T-helper 1 cell treated with Interleukin-12 subunit alpha and Interleukin-12 subunit beta and Interleukin-4 antibody, amounts not matched to agents 30 ng/mL and 1 ng/mL, for 36 hours (primary cell): ENCODE results near the gene ST3GAL5. TPM values are rescaled to one million over a fixed set of nuclear protein-coding genes. Genes with fewer than 3 reads are reported as not detected.
"Not testable (repeated sequence)": the region's sequence is repeated elsewhere in the genome, so short reads cannot be mapped to it uniquely, and the experiment has no call there.

ENCODE experiments used
- intact Hi-C: fragments of 100-400 bp; cut with micrococcal nuclease; formaldehyde crosslinking; loops from one replicate; pipeline ENCODE4 v1.15.1; 2024
- total RNA-seq: library from RNA; stranded (reverse); gene quantifications from 2 replicates; pipeline ENCODE4 v1.2.3, GENCODE V29; 2022

The ST3GAL5 gene
- total RNA-seq, 1 donor from 2014 or later: 56.7 TPM

DNA sequence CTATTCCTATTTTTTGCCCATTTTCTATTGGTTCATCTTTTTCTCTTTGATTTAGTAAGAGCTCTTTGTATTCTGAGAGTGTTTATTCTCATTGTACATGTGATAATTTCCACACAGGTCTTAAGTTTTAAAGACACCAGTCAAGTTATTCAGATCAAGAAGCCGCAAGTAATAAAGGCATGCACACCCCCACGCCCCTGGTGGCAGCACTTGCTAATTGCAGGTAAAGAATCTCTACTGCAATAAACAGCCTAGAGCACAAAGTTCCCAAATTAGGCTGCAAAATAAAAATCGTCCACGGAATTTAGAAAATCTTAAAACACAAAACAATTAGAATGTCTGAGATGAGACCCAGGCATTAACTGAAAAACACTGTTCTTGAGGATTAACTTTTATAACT is 45.2 kb downstream of the ST3GAL5 start:
- intact Hi-C loops: no loop called here

DNA sequence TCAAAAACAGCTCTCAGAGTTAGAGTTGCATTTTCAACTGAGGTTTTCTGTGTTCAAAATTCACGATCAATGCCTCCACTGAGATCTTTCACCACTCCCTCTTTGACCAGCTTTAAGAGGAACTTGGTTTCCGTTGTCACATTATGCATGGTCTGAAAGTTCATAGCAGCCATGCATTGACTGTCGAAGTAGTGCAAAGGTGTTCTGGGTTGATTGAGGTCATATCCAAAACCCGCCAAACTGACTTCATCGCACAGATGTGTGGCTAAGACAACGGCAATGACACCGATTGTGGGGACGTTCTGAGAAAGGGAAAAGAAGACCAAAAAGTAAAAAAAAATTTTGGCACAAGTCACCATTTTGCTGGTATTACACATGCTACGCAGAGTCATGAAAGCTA is 48.7 kb downstream of the ST3GAL5 start:
- intact Hi-C loops: no loop called here

DNA sequence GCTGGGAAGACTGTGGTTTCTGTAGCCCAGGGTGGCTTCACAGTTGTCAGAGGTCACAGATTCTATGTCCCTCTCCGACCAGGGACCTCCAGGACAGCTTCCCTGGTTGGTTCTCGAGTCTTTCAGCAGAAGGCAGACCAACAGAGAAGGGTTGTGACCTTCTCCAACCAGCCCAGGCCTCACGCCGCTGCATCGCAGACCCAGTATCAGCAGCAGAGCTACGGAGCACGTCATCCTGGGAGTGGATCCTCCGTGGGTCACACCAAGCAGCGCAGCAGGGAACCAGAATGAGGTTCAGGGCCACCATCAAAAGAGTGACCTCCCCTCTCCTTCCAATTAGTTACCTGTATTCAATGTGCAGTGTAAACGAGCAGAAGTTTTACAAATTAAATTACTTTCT is 49.3 kb downstream of the ST3GAL5 start:
- intact Hi-C loops: no loop called here

DNA sequence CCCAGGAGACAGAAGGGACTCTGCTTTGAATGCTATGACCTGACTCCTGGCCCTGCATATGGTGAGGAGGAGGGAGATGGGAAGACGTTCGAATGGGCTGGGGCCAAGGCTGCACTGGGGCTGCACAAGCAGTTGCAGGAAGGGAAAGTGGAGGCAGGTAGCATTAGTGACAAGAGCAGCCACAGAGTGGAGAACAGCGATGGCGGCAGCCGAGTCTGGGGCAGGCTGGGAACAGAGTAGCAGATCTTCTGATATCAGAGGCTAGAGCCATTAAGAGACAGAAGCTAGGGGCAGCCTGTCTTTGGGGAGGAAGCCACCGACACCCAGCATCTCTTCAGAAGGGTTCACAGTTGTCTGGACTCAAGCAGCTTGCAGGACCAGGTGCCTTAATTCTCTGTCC is 50.1 kb downstream of the ST3GAL5 start:
- intact Hi-C loops: no loop called here

DNA sequence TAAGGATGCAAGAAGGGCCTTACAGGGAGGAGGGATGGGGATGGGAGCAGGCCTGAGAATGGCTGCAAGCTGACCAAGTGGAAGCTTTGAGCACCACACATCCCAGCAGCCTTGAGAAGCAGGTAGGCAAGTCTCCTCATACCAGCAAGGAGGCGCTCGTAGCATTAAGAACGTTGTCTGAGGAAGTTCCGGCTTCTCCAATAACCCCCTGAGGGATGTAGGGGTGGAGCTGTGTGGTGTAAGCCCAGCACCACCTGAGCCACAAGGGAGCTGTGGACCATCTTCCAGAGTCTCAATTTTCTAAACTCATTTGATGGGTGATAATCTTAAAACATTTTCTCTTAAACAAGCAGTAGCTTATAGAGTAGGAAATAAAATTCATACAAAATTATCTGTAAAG is 50.6 kb downstream of the ST3GAL5 start:
- intact Hi-C loops: no loop called here

DNA sequence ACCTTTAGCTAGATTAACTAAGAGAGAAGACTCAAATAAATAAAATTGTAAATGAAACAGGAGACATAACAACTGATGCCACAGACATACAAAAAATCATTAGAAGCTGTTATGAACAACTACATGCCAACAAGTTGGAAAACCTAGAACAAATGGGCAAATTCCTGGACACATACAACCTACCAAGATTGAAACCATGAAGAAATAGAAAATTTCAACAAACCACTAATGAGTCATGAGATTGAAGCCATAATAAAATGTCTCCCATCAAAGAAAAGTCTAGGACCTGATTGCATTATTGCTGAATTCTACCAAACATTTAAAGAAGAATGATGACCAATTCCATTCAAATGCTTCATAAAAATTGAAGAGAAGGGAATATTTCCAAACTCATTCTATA is 54.3 kb downstream of the ST3GAL5 start:
- intact Hi-C loops: no loop called here

DNA sequence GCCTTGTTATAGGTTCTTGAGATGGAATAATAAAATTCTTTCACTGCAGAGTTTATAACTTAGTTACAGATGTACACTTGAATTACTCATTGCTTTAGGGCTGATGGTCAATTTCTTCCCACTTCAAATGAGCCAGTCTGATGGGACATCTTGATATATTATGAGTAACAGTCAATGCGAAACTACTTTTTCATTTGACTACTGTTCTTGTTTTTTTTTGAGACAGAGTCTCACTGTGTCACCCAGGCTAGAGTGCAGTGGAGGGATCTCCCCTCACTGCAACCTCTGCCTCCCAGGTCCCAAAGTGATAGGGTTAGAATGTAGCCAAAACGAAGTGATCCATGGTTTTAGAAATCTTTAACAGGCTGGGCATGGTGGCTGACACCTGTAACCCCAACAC is 57.1 kb downstream of the ST3GAL5 start:
- intact Hi-C loops: no loop called here

DNA sequence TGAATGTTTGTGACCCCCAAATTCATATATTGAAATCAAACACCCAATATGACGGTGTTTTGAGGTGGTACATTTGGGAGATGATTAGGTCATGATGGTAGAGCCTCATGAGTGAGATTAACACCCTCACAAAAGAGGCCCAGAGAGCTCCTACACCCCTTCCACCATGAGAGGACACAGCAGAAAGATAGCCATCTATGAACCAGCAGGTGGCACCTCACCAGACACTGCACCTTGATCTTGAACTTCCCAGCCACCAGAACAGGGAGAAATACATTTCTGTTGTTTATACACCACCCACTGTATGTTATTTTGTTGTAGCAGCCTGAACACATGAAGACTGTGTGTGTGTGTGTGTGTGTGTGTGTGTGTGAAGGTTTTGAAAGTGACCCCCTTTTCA is 58.1 kb downstream of the ST3GAL5 start:
- intact Hi-C loops: no loop called here

DNA sequence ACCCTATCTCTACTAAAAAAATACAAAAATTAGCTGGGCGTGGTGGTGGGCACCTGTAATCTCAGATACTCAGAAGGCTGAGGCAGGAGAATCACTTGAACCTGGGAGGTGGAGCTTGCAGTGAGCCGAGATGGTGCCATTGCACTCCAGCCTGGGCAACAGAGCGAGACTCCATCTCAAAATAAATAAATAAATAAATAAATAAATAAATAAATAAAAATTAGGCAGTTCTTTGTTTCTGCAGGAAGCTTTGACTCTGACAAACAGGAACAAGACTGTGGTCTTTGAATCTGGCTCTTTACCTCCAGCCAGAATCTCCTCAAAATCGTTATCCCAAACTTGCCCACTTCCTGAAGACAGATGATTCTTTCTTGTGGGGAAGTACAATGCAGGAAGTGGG is 59.4 kb downstream of the ST3GAL5 start:
- intact Hi-C loops: not testable (repeated sequence)

DNA sequence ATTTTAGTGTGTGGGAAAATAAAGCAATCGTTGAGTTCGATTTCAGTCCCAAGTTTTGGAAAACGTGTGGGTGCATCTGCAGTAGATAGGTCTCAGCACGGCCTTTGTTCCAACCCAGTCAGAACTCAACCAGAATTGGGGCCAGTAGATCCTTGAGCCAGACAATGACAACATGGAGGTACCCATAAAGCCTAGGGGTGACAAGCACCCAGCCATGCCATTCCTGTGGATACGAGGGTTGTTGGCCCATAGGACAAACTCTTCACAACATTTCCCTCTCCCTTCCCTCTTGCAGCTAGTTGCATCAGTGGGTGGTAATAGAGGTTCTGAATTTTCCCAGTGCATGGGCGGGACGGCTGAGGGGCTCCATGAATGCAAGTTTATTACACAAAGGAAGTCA is 60.1 kb downstream of the ST3GAL5 start:
- intact Hi-C loops: no loop called here

DNA sequence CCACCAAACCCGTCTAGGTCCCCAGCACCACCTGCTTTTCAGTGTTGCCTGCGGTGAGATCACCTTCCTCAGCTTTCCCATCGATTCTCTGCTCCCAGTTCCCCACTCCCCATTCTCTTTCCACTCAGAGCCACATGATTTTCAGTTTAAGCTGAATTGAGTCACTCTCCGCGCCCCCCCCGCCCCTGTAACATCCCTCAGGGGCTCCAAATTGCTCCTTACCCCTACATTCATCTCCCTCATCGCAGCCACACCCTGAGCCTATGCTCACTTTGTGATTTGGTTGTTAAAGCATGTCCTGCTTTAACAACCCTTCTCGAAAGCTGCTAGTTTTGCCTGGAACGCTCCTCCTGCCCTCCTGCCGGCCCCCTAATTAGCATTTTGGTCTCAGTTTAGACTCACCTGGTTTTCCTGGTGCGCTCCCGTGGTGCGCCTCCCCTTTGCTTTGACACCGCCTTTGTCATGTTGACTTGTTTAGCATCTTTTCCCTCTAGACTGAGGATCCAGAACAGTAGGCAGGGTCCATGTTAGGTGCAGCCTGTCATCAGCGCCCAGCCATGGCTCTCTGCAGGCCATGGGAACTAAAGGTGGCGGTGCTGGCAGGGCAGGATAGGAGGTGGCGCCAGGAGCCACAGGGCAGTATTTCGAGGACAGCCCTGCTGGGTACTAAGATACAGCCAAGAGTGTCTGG is 60.8 kb downstream of the ST3GAL5 start:
- intact Hi-C loops: loop anchor here (1.0 kb wide), 5 partner anchors 25 to 277 kb away; partner anchors contain the start of gene POLR1A

DNA sequence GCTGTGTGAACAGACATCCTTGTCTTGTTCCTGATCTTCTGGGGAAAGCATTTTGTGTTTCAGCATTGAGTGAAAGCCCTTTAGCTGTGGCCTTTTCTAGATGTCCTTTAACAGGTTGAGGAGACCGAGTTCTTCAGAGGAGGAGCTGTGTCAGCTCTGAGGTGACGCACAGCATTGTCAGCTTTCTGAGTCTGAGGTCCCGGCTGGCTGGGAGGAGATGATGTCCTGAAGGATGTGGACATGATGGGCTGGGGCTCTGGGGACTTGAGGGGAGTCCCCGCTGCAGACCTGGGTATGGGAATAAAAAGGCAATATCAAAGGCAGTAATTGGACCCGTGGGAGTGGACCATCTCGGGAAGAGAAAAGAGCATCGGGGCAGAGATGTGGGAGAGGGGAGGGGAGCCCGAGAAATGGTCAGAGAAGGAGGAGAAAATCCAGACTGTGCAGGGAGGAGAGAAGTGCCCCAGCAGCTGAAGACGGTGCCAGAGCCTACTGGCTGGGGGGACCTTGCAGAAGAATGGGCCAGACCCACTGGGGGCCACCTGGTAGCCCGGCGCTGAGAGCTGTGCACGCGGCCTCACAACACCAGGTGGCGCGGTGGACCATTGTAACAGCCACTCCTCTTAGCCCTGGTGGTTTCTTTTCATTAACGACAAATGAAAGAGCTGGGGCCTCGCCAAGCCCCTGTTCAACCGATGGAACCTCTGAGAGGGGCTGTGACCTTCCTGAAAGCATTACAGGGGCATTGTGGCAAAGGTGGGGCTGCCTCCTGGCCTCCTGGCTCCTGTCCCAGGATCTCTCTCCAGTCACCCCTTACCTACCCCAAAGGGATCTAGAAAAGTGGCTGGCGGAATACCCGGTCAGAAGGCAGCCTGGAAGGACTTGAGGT is 61.6 kb downstream of the ST3GAL5 start:
- intact Hi-C loops: loop anchor here (1.0 kb wide), 5 partner anchors 26 to 278 kb away; partner anchors contain the start of gene POLR1A

DNA sequence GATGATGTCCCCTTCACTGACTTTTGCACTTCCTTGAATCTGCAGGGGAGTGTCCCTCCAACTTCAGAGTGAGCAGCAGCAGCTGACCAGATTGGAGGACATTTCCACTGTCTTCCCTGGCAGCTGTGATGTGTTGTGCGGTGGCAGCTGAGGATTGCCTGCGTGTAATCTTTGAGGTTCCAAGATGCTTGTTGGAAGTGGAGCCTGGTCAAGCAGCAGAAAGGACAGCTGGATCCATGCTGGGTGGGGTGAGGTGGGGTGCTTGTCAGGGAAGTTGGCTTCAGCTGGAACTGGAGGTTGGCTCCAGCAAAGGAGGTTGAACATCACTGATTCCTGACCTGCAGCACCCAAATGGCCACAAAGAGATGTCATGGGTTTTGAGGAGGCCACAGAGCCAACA is 64.8 kb downstream of the ST3GAL5 start:
- intact Hi-C loops: no loop called here

DNA sequence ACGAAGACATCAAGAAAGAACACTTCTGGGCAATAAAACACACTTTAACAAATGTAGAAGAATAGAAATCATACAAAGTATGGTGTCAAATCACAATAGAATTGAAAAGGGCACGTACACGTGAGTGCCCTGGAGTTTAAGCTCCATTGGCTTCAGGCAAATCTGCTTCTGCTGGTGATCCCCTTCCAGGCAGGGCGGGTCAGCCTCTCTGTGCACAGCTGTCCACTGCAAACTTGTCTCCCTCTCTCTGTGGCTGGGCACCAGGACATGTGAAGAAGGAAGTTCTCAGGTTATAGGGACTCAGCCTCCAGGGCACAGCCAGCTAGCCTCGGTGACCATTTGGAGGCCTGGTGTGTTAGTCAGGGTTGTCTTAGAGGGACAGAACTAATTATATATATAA is 66.0 kb downstream of the ST3GAL5 start:
- intact Hi-C loops: no loop called here

DNA sequence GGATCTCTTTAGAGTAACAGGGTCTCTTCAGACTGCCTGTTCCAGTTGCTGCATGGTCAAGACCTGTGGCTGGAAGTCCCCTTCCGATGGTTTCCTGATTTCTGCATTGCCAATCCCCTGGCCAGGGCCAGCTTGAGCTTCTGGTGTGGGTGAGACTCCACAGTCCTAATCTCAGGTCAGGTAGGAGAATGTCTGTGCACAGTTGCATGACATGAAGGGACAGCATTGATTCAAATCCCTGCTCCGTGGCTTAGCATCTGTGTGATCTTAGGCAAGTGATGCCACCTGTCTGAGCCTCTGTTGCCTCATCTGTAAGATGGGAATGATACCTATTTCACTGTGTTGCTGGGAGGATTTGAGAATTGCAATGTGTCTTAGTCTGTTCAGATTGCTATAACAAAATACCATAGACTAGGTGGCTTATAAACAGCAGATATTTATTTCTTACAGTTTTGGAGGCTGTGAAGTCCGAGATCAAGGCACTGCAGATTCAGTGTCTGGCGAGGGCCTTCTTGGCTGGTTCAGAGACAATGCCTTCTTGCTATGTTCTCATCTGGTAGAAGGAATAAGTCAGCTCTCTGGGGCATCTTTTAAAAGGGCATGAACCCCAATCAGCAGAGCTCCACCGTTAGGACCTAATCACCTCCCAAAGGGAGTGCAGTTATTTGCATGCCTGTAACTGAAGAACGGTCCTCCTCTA is 68.8 kb downstream of the ST3GAL5 start:
- intact Hi-C loops: no loop called here

DNA sequence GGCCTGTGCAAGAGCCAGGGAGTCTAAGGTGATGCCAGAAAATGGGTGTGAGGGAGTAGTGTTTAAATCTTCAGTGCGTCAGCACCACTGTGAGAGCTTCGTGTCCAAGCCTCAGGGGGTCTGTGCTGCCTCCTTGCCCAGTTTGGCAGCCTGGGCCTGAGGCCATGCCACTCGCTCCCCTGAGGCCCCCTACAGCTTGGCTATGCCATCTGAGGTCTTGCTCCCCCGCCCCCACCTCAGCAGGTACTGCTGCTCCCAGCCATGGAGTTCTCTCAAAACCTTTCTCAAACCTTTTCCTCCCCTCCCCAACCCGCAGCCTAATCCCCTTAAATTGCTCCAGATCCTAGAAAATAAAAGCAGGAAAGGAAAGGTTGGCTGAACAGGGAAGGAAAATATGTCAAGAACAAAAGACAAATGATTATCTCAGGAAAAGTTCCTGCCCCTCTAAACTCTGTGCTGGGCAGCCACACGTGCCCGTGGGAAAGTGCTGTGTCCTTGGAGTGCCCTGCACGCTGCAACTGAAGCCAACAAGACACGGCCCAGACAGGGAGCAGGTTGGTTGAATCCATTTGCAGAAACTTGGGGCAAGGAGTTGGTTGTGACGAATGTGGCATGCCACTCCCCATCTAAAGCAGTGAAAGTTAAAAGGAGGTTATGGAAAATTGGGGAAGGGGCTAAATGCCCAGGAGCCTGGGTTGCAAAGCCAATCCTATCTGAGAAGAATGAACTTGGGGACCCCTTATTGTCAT is 73.8 kb downstream of the ST3GAL5 start:
- intact Hi-C loops: loop anchor here (1.0 kb wide), 8 partner anchors 10 to 424 kb away; no protein-coding TSS in a partner anchor

DNA sequence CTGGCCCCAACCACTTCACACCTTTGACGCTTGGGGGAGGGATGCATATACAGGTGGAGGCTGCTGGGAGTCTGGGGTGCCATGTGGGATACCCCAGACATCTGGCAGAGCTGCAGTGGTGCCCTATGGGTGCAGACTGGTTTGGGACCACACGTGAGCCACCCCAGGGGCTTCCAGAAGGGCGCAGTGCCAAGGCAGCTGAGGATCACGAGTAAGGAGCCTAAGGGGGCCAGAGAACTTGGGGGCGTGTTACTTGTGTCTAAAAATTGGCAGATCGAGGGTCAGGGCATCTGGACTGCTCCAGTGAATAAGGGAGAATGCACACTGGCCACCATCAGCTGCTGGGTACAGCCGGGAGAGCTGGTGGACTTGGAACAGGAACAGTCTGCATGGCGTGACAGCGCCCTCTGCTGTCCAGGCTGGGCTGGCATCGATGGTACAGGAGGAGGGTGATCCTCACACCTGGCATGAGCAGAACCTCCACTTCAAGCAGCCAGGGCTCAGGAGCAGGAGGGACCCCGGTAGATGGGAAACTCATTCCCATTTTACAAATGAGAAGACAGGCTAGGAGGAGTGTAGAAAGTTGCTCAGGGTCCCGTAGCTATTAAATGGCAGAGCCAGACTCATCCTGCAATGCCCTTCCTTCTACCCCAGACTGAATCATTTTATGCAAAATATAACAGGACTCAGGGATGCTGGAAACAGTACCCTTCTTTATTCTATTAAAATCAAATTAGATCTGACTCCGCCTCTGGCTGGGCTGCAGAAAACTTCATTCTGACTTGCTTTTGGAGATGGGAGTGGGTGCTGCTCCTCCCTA is 74.6 kb downstream of the ST3GAL5 start:
- intact Hi-C loops: loop anchor here (1.0 kb wide), 8 partner anchors 9 to 423 kb away; no protein-coding TSS in a partner anchor

DNA sequence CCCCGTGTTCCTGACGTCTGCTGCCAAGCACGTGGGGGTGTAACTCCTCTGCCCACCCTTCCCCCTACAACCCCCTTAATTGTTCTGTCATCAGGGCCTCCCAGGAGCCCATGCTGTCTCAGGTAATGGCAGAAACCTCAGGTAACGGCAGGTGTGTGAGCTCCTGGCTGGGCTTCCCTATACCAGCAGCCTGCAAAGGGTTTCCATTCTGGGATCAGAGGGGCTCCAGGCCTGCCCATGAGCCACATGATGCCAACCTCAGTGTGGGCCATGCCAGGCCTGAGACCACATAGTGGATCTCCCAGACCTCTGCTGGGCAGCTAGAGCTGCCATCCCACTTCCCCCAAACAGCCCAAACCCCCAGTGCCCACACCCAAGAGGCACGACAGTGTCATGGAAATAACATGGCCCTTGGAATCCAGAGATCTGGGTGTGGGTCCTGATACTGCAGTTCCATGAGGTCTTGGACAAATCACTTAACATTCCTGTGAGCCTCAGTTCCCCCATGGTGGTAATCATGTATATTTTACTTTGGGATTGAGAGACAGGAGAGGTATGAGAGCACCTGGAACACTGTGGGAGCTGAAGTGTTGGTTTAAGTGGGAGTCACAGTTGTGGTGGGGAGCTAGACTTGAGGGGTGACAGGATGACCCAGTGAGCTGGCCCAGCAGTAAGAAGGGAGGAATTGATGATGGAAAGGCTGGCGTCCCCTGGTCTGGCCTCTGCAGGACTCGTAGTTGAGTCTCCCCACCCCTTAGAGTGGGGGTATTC is 75.4 kb downstream of the ST3GAL5 start:
- intact Hi-C loops: no loop called here

DNA sequence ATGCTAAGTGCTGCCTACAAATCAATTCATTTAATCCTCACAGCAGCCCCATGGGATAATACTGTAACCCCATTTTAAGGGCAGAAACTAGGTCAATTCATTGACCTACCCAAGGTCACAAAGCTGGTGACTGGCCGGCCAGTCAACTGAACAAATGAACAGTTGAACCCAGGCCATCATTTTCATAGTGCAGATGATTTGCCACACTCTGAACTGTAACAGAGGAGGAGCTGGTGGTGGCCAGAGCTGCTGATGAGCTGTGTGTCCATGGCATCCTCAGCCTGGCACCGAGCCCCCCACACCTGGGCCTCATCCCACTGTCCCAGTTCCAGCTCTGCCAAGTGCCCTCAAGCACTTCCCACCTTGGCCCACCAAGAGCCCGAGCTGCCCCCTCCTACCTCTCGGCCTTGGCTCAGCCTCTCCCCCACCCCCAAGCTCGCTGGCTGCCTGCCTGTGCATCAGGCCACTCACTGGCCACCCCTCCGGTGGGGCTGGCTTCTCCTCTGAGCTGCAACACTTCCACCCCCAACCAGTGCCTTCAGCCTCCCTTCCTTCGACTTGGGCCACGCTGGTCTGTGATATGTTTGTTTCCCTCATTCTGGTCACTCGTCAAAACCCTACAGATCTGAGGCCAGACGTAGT is 76.6 kb downstream of the ST3GAL5 start:
- intact Hi-C loops: no loop called here
